Thoracic aorta (tissue), 2 donors: Measurements from ENCODE around the gene MYH6. TPM values are rescaled to one million over a fixed set of nuclear protein-coding genes. Genes with fewer than 3 reads are reported as not detected.

Source experiments
- ATAC-seq: fragments of 150-250 bp; one replicate; pipeline ENCODE4 v1.8.0; 2017; ENCODE audit warnings: low read depth; ENCODE audit not compliant: insufficient number of reproducible peaks, low FRiP score
- DNase-seq: peaks from one replicate; pipeline ENCODE4 v3.0.0-alpha.2; 2020; ENCODE audit warnings: low spot score
- H3K27ac ChIP-seq, 2 donors: fragments of 200-600 bp; sonication (generic); 1 replicate in 1 of 2; 2 replicates in 1 of 2; pipeline ENCODE4 v1.5.1; 2016; ENCODE audit warnings: mild to moderate bottlenecking in 2 of 2, moderate library complexity in 2 of 2
- H3K27me3 ChIP-seq: fragments of 200-600 bp; sonication (generic); replicated peaks from 2 replicates; pipeline ENCODE4 v1.6.0; 2016; ENCODE audit warnings: mild to moderate bottlenecking; ENCODE audit not compliant: insufficient read depth
- H3K36me3 ChIP-seq: fragments of 200-600 bp; sonication (generic); one replicate; pipeline ENCODE4 v1.5.1; 2016
- H3K4me1 ChIP-seq, 2 donors: fragments of 200-600 bp; sonication (generic); 1 replicate in 1 of 2; 2 replicates in 1 of 2; pipeline versions ENCODE4 v1.5.1 to v1.6.0; 2016; ENCODE audit warnings: low read depth in 2 of 2, mild to moderate bottlenecking in 1 of 2; ENCODE audit not compliant: control insufficient read depth in 1 of 2
- H3K4me3 ChIP-seq: fragments of 200-600 bp; sonication (generic); 2 replicates; pipeline ENCODE4 v1.5.1; 2016; ENCODE audit warnings: mild to moderate bottlenecking
- H3K9me3 ChIP-seq: fragments of 200-600 bp; sonication (generic); 2 replicates; pipeline ENCODE4 v1.5.1; 2016
- CTCF ChIP-seq: fragments of 200-600 bp; sonication (generic); IDR thresholded peaks from one replicate; pipeline ENCODE4 v1.5.1; 2019; ENCODE audit warnings: antibody characterized with exemption
- total RNA-seq, 2 donors: library from RNA; depleted of rRNA; stranded (reverse); fragments of >200 nt; gene quantifications; one replicate each; pipeline versions ENCODE4 v1.1.0 to v1.2.3, GENCODE V29; 2016

The MYH6 gene
- total RNA-seq, 2 donors from 2014 or later, result not detected

- H3K27me3 ChIP-seq, result no peaks in the 10 kb centered on the region
- H3K36me3 ChIP-seq, result no peaks in the 10 kb centered on the region
- no peak for DNase-seq
- no peak for TF ChIP-seq CTCF
- H3K27ac ChIP-seq, result no peak overlapping the region
- no peaks in the 10 kb centered on the region for H3K9me3 ChIP-seq
- ATAC-seq, result no peak
- H3K4me3 ChIP-seq, result no peak overlapping the region
- no peaks in the 10 kb centered on the region for H3K4me1 ChIP-seq
Measured at GRCh38 chr14:23385642-23386265, 22.3 kb downstream of the MYH6 start.

- Histone ChIP-seq H3K27ac (no peak overlapping the region), H3K9me3 (no peaks in the 10 kb centered on the region), H3K27me3 (no peaks in the 10 kb centered on the region), H3K4me3 (no peak overlapping the region), H3K36me3 (no peaks in the 10 kb centered on the region), H3K4me1 (no peaks in the 10 kb centered on the region)
- ATAC-seq (no peak), DNase-seq (no peak)
- no peak for TF ChIP-seq CTCF
Measured at GRCh38 chr14:23385244-23385641, 22.8 kb downstream of the MYH6 start.

GRCh38 chr14:23384364-23385080 is 23.6 kb downstream of the MYH6 start:
- H3K36me3 ChIP-seq, result no peaks in the 10 kb centered on the region

GRCh38 chr14:23382731-23383440 is 25.2 kb downstream of the MYH6 start:
- H3K9me3 ChIP-seq, result no peaks in the 10 kb centered on the region
- no peaks in the 10 kb centered on the region for H3K36me3 ChIP-seq

More at GRCh38 chr14:23384364-23385080, 23.6 kb downstream of the MYH6 start:
- Histone ChIP-seq H3K27ac (no peak overlapping the region), H3K27me3 (no peaks in the 10 kb centered on the region), H3K9me3 (no peaks in the 10 kb centered on the region), H3K4me3 (no peak overlapping the region), H3K4me1 (no peaks in the 10 kb centered on the region)
- ATAC-seq (no peak), DNase-seq (no peak)
- TF ChIP-seq CTCF, result no peak

More at GRCh38 chr14:23382731-23383440, 25.2 kb downstream of the MYH6 start:
- DNase-seq, result no peak
- no peak overlapping the region for H3K27ac ChIP-seq
- H3K4me3 ChIP-seq, result no peak overlapping the region
- no peaks in the 10 kb centered on the region for H3K27me3 ChIP-seq
- no peak for TF ChIP-seq CTCF
- H3K4me1 ChIP-seq, result no peaks in the 10 kb centered on the region
- no peak for ATAC-seq
